ENCODE measurements around the gene SYT2.
A peak's percentile ranks its signal among the peaks of the same experiment; 100 is the strongest.
"Not testable (repeated sequence)": the region's sequence is repeated elsewhere in the genome, so short reads cannot be mapped to it uniquely, and the experiment has no call there.

The SYT2 gene

GRCh38 chr1:202630541-202630940 is 79.7 kb downstream of the SYT2 start:
- DNase-seq (ENCODE audit: insufficient read length, low spot score) (no peak), FAIRE-seq (no peak)
- TF ChIP-seq POLR2AphosphoS5 (IDR thresholded peaks at IDR 0.05; ENCODE audit: low read depth, low read length) (no peak), POLR2A (IDR thresholded peaks at IDR 0.05; ENCODE audit: low read depth, low read length) (no peak)

GRCh38 chr1:202630096-202630495 is 80.2 kb downstream of the SYT2 start:
- FAIRE-seq, result not testable (repeated sequence)

GRCh38 chr1:202629257-202629811 is 80.9 kb downstream of the SYT2 start:
- DNase-seq (ENCODE audit: insufficient read length, low spot score); FAIRE-seq: not testable (repeated sequence)

More at GRCh38 chr1:202630096-202630495, 80.2 kb downstream of the SYT2 start:
- not testable (repeated sequence) for DNase-seq (ENCODE audit: insufficient read length, low spot score)

- FAIRE-seq (no peak), DNase-seq (ENCODE audit: insufficient read length, low spot score) (no peak)
- no peak for TF ChIP-seq POLR2A (IDR thresholded peaks at IDR 0.05; ENCODE audit: low read depth, low read length)
- no peak for TF ChIP-seq POU2F2 (IDR thresholded peaks at IDR 0.05; ENCODE audit: low read depth, low read length)
- no peak for TF ChIP-seq PAX5 (IDR thresholded peaks at IDR 0.05; ENCODE audit: insufficient read depth, low read length, severe bottlenecking)
- TF ChIP-seq TAF1 (IDR thresholded peaks at IDR 0.05; ENCODE audit: low read depth, low read length), result no peak
- no peak for TF ChIP-seq POLR2AphosphoS5 (IDR thresholded peaks at IDR 0.05; ENCODE audit: low read depth, low read length)
- no peak for TF ChIP-seq SPI1 (IDR thresholded peaks at IDR 0.05; ENCODE audit: low read depth, low read length)
Observed at GRCh38 chr1:202628646-202629215, 81.5 kb downstream of the SYT2 start.

GRCh38 chr1:202627841-202628565 is 82.3 kb downstream of the SYT2 start:
- DNase-seq (ENCODE audit: insufficient read length, low spot score) (no peak), FAIRE-seq (no peak)
- no peak for TF ChIP-seq POLR2A (IDR thresholded peaks at IDR 0.05; ENCODE audit: low read depth, low read length)
- no peak for TF ChIP-seq POU2F2 (IDR thresholded peaks at IDR 0.05; ENCODE audit: low read depth, low read length)
- no peak for TF ChIP-seq PAX5 (IDR thresholded peaks at IDR 0.05; ENCODE audit: insufficient read depth, low read length, severe bottlenecking)
- no peak for TF ChIP-seq TAF1 (IDR thresholded peaks at IDR 0.05; ENCODE audit: low read depth, low read length)
- TF ChIP-seq POLR2AphosphoS5 (IDR thresholded peaks at IDR 0.05; ENCODE audit: low read depth, low read length), result no peak
- TF ChIP-seq SPI1 (IDR thresholded peaks at IDR 0.05; ENCODE audit: low read depth, low read length), result no peak

GRCh38 chr1:202627036-202627435 is 83.2 kb downstream of the SYT2 start:
- FAIRE-seq; DNase-seq (ENCODE audit: insufficient read length, low spot score): not testable (repeated sequence)

- peak; percentile 74 for DNase-seq (ENCODE audit: insufficient read length, low spot score)
Observed at GRCh38 chr1:202625416-202626360, 84.6 kb downstream of the SYT2 start.

GRCh38 chr1:202624781-202625108 is 85.5 kb downstream of the SYT2 start:
- DNase-seq (ENCODE audit: insufficient read length, low spot score), result no peak
- FAIRE-seq, result peak; percentile 98
- TF ChIP-seq SPI1 (IDR thresholded peaks at IDR 0.05; ENCODE audit: low read depth, low read length), result no peak

More at GRCh38 chr1:202625416-202626360, 84.6 kb downstream of the SYT2 start:
- TF ChIP-seq POU2F2 (IDR thresholded peaks at IDR 0.05; ENCODE audit: low read depth, low read length) (no peak), TAF1 (IDR thresholded peaks at IDR 0.05; ENCODE audit: low read depth, low read length) (no peak), SPI1 (IDR thresholded peaks at IDR 0.05; ENCODE audit: low read depth, low read length) (no peak)
- FAIRE-seq, result no peak

- TF ChIP-seq POU2F2 (IDR thresholded peaks at IDR 0.05; ENCODE audit: low read depth, low read length), result no peak
- TF ChIP-seq SPI1 (IDR thresholded peaks at IDR 0.05; ENCODE audit: low read depth, low read length), result no peak
- no peak for TF ChIP-seq POLR2A (IDR thresholded peaks at IDR 0.05; ENCODE audit: low read depth, low read length)
- TF ChIP-seq TAF1 (IDR thresholded peaks at IDR 0.05; ENCODE audit: low read depth, low read length), result no peak
- no peak for TF ChIP-seq PAX5 (IDR thresholded peaks at IDR 0.05; ENCODE audit: insufficient read depth, low read length, severe bottlenecking)
- no peak for TF ChIP-seq POLR2AphosphoS5 (IDR thresholded peaks at IDR 0.05; ENCODE audit: low read depth, low read length)
- FAIRE-seq, result no peak
Observed at GRCh38 chr1:202624088-202624780, 86.0 kb downstream of the SYT2 start.

GRCh38 chr1:202623476-202623875 is 86.8 kb downstream of the SYT2 start:
- not testable (repeated sequence) for FAIRE-seq; DNase-seq (ENCODE audit: insufficient read length, low spot score)

More at GRCh38 chr1:202624088-202624780, 86.0 kb downstream of the SYT2 start:
- no peak for DNase-seq (ENCODE audit: insufficient read length, low spot score)

All from GM12891 (cell line).